ENCODE results near the gene SLC25A39. TPM values are rescaled to one million over a fixed set of nuclear protein-coding genes. Genes with fewer than 3 reads are reported as not detected.

The SLC25A39 gene
- total RNA-seq, 2 donors from 2014 or later, result 63.2 to 74.6 TPM

GRCh38 chr17:44308865-44309264, 15.8 kb downstream of the SLC25A39 start:
- TF ChIP-seq CTCF (IDR thresholded peaks at IDR 0.05), result no peak
- no peak for ATAC-seq (ENCODE audit: insufficient number of reproducible peaks, low FRiP score, low read depth)
- Histone ChIP-seq H3K36me3 (no peaks in the 10 kb centered on the region), H3K4me3 (peak overlapping the region; percentile 65), H3K9me3 (no peaks in the 10 kb centered on the region), H3K27ac (no peak overlapping the region), H3K4me1 (ENCODE audit: control insufficient read depth in 1 of 2, low read depth in 2 of 2) (peaks cover 7 to 16% of the 10 kb centered on the region in 2 donors), H3K27me3 (replicated peaks; ENCODE audit: insufficient read depth) (no peaks in the 10 kb centered on the region)
- no peak for DNase-seq (ENCODE audit: low spot score)

GRCh38 chr17:44308320-44308818, 16.3 kb downstream of the SLC25A39 start, which contains the start of gene RUNDC3A:
TSS of gene RUNDC3A (plus strand) at chr17:44308601. CDS start at chr17:44308833, 232 bp downstream.
- Histone ChIP-seq H3K36me3 (no peaks in the 10 kb centered on the region), H3K27ac (no peak within 1 kb of the TSS), H3K27me3 (replicated peaks; ENCODE audit: insufficient read depth) (no peaks in the 10 kb centered on the region), H3K4me3 (peak within 1 kb of the TSS; percentile 65), H3K9me3 (no peaks in the 10 kb centered on the region), H3K4me1 (ENCODE audit: control insufficient read depth in 1 of 2, low read depth in 2 of 2) (peaks cover 7 to 16% of the 10 kb centered on the region in 2 donors)
- DNase-seq (ENCODE audit: low spot score) (peak; percentile 30), ATAC-seq (ENCODE audit: insufficient number of reproducible peaks, low FRiP score, low read depth) (peak; percentile 36)
- TF ChIP-seq CTCF (IDR thresholded peaks at IDR 0.05), result no peak

GRCh38 chr17:44307387-44308186, 17.0 kb downstream of the SLC25A39 start:
- ATAC-seq (ENCODE audit: insufficient number of reproducible peaks, low FRiP score, low read depth) (no peak), DNase-seq (ENCODE audit: low spot score) (no peak)
- Histone ChIP-seq H3K9me3 (no peaks in the 10 kb centered on the region), H3K27ac (no peak overlapping the region), H3K36me3 (no peaks in the 10 kb centered on the region), H3K4me3 (peak overlapping the region; percentile 65), H3K4me1 (ENCODE audit: control insufficient read depth in 1 of 2, low read depth in 2 of 2) (peaks cover 7 to 16% of the 10 kb centered on the region in 2 donors), H3K27me3 (replicated peaks; ENCODE audit: insufficient read depth) (no peaks in the 10 kb centered on the region)
- TF ChIP-seq CTCF (IDR thresholded peaks at IDR 0.05), result no peak

DNA sequence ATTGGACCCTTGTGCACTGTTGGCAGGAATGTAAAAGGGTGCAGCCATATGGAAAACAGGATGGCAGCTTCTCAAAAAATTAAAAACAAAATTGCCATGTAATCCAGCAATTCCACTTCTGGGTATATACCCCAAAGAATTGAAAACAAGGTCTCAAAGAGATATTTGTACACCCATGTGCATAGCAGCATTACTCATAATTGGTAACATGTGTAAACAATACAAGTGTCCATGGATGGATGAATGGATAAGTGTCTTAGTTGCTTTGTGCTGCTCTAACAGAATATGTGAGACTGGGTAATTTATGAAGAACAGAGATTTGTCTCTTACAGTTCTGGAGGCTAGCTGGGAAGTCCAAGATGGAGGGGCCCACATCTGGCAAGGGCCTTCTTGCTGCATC, 20.0 kb downstream of the SLC25A39 start:
- Histone ChIP-seq H3K9me3 (no peaks in the 10 kb centered on the region), H3K27me3 (replicated peaks; ENCODE audit: insufficient read depth) (no peaks in the 10 kb centered on the region), H3K36me3 (no peaks in the 10 kb centered on the region), H3K4me3 (no peak overlapping the region), H3K4me1 (ENCODE audit: control insufficient read depth in 1 of 2, low read depth in 2 of 2) (peaks cover 7 to 16% of the 10 kb centered on the region in 2 donors), H3K27ac (no peak overlapping the region)
- DNase-seq (ENCODE audit: low spot score) (no peak), ATAC-seq (ENCODE audit: insufficient number of reproducible peaks, low FRiP score, low read depth) (no peak)
- no peak for TF ChIP-seq CTCF (IDR thresholded peaks at IDR 0.05)

DNA sequence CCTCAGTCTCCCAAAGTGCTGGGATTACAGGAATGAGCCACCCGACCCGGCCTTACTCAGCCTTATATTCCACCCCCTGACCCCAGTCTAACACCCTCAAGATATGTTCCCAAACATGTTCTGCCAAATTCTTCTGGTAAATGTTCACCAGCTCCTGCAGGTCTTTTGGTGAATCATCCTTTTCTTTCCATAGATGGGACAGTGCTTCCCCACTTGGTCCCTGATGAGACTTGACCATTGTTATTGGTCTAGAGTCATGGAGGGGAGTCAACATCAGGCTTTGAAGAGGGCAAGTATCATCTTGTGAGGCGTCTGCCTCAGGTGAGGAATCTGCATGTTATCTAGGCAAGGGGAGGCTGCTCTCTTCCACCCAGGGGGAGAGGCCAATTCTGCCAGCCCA, 26.6 kb downstream of the SLC25A39 start:
- Histone ChIP-seq H3K4me3 (no peak overlapping the region), H3K9me3 (no peaks in the 10 kb centered on the region), H3K36me3 (no peaks in the 10 kb centered on the region), H3K27me3 (replicated peaks; ENCODE audit: insufficient read depth) (no peaks in the 10 kb centered on the region), H3K27ac (no peak overlapping the region), H3K4me1 (ENCODE audit: control insufficient read depth in 1 of 2, low read depth in 2 of 2) (no peaks in the 10 kb centered on the region)
- no peak for TF ChIP-seq CTCF (IDR thresholded peaks at IDR 0.05)
- ATAC-seq (ENCODE audit: insufficient number of reproducible peaks, low FRiP score, low read depth) (no peak), DNase-seq (ENCODE audit: low spot score) (no peak)
